Measurements from ENCODE around the gene SHFL.

The SHFL gene

DNA sequence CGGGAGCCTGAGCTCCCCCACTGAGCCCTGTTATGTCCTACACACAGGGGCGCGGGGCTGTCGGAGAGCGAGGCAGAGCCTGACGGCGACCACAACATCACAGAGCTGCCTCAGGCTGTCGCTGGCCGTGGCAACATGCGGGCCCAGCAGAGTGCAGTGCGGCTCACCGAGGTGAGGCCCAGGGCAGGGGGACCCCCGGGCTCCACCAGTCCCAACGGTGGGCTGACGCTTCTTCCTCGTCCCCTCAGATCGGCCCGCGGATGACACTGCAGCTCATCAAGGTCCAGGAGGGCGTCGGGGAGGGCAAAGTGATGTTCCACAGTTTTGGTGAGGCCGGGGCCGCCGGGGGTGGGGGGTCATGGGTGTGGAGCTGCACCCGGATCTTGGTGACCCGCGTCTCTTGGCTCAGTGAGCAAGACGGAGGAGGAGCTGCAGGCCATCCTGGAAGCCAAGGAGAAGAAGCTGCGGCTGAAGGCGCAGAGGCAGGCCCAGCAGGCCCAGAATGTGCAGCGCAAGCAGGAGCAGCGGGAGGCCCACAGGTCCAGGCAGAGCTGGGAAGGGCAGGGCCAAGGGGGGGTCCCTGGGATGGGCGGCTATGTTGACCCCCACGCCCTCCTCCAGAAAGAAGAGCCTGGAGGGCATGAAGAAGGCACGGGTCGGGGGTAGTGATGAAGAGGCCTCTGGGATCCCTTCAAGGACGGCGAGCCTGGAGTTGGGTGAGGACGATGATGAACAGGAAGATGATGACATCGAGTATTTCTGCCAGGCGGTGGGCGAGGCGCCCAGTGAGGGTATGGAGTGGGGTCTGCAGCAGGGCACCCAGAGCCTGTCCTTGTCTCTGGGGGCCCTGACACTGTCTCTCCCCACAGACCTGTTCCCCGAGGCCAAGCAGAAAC is 24.2 kb downstream of the SHFL start:
- DNase-seq: no peak

DNA sequence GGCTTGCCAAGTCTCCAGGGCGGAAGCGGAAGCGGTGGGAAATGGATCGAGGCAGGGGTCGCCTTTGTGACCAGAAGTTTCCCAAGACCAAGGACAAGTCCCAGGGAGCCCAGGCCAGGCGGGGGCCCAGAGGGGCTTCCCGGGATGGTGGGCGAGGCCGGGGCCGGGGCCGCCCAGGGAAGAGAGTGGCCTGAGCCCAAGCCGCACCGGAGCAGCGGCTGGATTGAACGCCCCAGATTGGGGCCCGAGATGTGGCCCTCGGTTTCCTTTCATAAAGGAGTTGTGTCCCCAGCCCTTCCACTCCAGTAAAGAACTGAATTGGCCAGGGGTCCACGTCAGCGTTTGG is 24.8 kb downstream of the SHFL start:
- DNase-seq: no peak

DNA sequence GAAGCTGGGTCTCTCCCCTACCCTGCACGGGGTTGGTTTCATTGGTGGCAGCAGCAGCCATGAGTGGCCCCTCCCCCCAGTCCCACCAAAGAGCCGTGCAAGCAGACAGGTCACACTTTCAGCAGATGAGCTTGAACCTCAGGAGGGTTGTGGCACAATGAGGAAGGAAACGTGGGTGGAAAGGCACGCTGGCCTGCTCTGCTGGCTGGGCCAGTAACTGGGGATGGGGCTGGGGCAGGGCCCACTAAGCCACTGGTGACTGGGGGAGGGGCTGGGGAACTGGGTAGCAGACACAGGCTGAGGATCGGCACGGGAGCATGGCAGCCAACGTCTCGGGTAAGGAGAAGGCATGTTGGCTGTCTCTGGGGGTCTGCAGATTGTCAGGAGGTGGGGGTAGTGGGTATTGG is 25.3 kb downstream of the SHFL start, which contains the start of gene P2RY11:
Gene P2RY11, plus strand, starts transcription at position 289 of the 407 bp plus-strand sequence. Its CDS starts 29 bp downstream, at position 318.
- DNase-seq: peak; percentile 72

- peak; percentile 73 for DNase-seq
Observed at GRCh38 chr19:10112037-10112761, 26.1 kb downstream of the SHFL start.

DNA sequence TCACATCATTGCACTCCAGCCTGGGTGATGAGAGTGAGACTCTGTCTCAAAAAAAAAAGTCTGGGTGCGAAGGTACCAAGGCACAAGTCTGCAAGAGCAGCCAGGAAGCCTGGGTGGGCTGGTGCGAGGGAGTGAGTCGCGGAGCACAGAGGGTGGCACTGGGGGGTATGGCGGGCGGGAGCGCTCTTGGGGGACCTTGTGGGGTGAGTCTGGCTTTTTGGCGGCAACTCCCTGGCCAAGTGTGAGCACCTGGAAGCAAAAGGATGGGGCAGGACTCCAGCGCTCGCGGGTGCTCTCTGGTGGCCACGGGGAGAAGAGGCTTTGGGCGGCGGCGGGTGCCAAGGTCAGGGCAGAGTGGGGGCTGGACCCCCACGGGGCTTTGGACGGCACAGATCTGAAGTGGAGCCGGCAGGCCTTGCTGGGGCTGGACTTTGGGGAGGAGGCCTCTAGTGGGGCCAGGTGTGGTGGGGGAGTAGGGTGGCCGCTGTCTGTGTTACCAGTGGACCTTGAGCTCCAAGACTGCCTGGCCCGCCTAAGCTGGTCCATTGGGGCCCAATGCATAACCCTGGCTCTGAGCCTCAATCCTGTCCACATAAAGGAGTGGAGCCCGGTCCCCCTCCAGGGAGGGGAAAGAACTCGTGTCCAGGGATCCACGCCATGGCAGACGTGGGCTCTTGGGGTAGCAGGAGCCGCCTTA is 26.9 kb downstream of the SHFL start:
- peak; percentile 78 for DNase-seq

GRCh38 chr19:10113592-10113963 is 27.5 kb downstream of the SHFL start:
- DNase-seq: peak; percentile 30

GRCh38 chr19:10113964-10114650 is 28.0 kb downstream of the SHFL start:
- DNase-seq: no peak

DNA sequence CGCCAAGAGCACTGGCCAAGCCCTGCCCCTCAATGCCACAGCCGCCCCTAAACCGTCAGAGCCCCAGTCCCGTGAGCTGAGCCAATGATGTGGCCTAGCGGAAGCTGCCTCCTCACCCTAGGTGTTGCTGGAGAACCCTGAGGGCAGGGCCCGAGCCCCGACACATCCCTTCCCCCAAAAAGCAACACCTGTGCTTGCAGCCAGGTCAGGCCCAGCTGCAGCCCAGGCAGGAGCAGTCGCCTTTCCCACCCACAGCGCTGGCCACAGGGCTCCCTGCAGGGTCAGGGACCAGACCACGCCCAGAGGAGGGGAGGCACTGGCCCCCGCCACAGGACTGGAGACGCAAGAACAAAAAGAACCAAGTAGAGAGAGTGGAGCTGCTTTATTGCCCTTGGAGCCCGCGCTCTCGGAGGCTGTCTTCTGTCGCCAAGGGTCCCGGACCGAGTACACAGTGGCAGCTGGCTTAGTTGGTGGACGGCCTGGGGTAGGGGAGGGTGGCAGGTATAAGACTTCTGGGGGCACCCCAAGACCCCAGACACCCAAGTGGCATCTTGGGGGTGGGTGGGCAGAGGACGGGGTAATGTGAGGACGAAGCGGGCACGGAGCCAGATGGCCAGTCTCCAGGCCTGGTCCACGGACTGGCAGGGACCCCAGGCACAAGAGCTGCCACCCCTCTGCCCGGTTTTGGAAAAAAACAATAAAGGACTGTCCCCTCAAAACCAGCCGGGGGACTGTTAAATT is 28.7 kb downstream of the SHFL start:
- peak; percentile 36 for DNase-seq

DNA sequence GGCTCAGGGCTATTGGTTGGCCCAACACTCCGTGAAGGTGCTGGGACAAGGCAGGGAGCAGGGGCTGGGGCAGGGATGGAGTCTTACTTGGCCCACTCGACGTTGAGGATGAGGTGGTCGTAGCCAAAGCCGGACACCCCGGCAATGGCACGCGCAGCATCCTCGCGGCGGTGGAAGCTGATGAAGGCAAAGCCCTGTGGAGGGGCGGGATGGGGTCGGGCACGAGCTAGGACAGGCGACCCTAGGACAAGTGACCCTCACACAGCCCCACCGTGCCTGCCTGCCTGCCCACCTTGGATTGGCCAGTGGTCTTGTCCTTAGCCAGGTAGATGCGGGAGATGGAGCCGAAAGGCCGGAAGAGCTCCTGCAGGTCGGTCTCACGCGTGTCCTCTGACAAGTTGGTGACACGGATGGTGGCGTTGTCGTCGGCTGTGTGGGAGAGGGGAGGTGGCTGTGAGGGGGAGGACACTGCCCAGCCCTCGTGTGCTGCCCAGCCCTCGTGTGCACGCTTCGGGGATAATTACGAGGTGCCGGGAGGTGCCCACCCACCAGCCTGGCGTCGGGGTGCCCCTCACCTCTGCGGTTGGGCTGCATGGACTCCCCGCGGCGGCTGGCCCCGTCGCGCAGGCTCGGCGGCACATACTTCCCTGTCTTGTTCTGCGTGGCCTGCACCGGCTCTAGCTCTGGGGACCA is 29.4 kb downstream of the SHFL start:
- DNase-seq: no peak

GRCh38 chr19:10116085-10116865 is 30.2 kb downstream of the SHFL start:
- no peak for DNase-seq

- no peak for DNase-seq
Observed at GRCh38 chr19:10116866-10117616, 30.9 kb downstream of the SHFL start.

- DNase-seq: no peak
Observed at GRCh38 chr19:10118960-10119359, 32.8 kb downstream of the SHFL start.

GRCh38 chr19:10120538-10121189 is 34.5 kb downstream of the SHFL start:
- DNase-seq: no peak

DNA sequence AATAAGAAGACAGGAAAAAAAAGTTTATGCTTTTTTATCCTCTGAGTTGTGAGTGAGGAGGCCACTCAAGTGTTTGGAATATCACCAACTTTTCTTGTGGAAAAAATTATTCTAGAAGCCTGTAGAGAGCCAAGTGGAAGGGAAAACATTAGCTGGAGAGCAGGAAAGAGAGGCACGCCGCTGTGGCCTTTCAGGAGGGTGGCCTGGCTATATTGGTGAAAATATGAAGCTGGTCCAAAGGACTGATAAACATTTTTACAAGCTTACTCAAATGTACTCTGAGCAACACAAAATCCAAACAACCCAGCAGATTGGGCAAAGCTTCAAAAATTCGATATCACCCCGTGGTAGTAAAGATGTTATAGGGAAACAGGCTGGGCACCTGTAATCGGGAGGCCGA is 35.9 kb downstream of the SHFL start:
- DNase-seq: no peak

DNA sequence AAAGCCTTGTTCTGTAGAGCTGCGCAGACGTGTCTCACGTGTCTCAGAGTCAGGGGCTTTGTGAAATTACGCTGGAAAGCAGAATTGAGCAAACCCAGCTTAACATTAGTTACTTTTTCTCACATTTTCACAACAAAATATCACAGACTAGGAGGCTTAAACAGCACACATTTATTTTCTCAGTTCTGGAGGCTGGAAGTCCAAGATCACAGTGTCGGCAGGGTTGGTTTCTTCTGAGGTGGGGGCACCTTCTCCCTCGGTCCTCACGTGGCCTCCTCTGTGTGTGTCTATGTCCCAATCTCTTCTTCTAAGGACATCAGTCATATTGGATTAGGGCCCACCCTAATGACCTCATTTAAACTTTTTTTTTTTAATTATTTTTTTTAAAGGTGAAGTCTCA is 38.3 kb downstream of the SHFL start:
- no peak for DNase-seq

DNA sequence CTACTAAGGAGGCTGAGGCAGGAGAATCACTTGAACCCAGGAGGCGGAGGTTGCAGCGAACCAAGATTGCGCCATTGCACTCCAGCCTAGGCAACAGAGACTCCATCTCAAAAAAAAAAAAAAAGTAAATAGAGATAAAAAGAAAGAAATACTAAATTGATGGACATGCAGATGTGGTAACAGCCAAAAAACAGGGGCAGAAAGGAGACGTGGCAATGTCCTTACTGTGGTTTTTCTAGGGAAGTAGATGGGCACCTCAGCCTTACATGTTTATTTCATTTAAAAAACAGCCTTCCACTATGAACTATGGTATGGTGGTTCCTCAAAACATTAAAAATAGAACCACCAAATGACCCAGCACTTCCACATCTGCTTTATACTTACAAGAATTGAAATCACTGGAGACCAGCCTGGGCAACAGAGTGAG is 40.1 kb downstream of the SHFL start:
- no peak for DNase-seq

GRCh38 chr19:10132905-10133304 is 46.8 kb downstream of the SHFL start:
- no peak for DNase-seq

DNA sequence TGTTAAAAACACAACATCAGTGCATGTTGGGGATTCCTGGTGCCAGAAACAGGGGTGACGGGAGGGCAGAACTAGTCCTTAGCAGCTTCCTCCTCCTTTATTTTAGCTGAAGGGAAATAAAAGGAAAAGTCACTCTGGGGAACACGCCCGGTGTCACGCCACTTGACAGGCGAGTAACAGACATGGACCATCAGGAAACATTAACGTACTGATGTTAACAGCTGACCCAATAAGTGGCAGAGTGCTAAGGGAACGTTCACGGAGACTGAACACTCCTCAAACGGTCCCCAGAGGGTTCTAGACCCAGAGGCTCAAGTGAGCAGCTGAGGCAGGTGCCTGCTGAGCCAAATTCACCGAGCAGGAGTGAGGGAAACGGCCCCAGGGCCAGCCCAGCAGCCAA is 47.5 kb downstream of the SHFL start:
- no peak for DNase-seq

DNA sequence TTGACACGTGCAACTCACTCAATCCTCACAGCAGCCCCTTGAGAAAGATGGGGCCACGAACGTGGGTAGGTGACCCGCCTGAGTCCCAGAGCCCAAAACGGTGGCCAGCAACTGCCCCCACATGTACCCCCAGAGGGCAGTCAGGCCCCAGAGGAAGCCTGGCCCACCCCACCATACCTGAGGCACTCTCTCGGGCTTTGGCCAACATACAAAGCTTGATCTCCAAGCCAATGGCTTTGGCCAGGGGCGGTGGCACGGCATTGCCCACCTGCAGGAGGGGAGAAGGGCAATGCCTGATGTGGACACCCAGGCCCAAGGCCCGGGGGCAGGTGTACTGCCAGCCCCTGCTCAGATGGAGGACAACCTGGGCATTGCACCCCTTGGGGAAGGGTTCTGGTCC is 47.9 kb downstream of the SHFL start:
- DNase-seq: no peak

Data from activated CD4-positive, alpha-beta T cell treated with anti-CD3 and anti-CD28 coated beads, Interleukin-2, amount 50 U/mL, for 16 hours (primary cell).